ENCODE data around the gene RNF144A. TPM values are rescaled to one million over a fixed set of nuclear protein-coding genes. Genes with fewer than 3 reads are reported as not detected.

Gene RNF144A
- total RNA-seq, 2 experiments from 2014 or later: 78.7 to 91.1 TPM

- no peak for DNase-seq
- Mint-ChIP-seq H3K4me3 (no peak overlapping the region), H3K36me3 (peaks cover 37% of the 10 kb centered on the region), H3K27ac (no peak overlapping the region), H3K27me3 (no peaks in the 10 kb centered on the region), H3K9me3 (peaks cover 2% of the 10 kb centered on the region), H3K4me1 (peaks cover 7% of the 10 kb centered on the region)
- no peak for ATAC-seq (ENCODE audit: low read depth)
- POLR2A ChIA-PET: no interaction called here
These were observed 124.2 kb downstream of the RNF144A start for GRCh38 chr2:7041421-7041820.

- DNase-seq (no peak), ATAC-seq (ENCODE audit: low read depth) (no peak)
- POLR2A ChIA-PET: no interaction called here
- Mint-ChIP-seq H3K4me1 (peaks cover 10% of the 10 kb centered on the region), H3K9me3 (no peaks in the 10 kb centered on the region), H3K27me3 (no peaks in the 10 kb centered on the region), H3K36me3 (peaks cover 41% of the 10 kb centered on the region), H3K4me3 (no peak overlapping the region), H3K27ac (no peak overlapping the region)
These were observed 126.5 kb downstream of the RNF144A start for GRCh38 chr2:7043690-7044089.

- Mint-ChIP-seq H3K27ac (peak overlapping the region; percentile 16), H3K27me3 (no peaks in the 10 kb centered on the region), H3K4me3 (no peak overlapping the region), H3K4me1 (peaks cover 10% of the 10 kb centered on the region), H3K36me3 (peaks cover 40% of the 10 kb centered on the region), H3K9me3 (no peaks in the 10 kb centered on the region)
- DNase-seq (peak; percentile 50), ATAC-seq (ENCODE audit: low read depth) (peak; percentile 44)
- POLR2A ChIA-PET: no interaction called here
These were observed 127.3 kb downstream of the RNF144A start for GRCh38 chr2:7044253-7045250.

- ATAC-seq (ENCODE audit: low read depth): no peak
- H3K27ac Mint-ChIP-seq: no peak overlapping the region
These were observed 128.7 kb downstream of the RNF144A start for GRCh38 chr2:7045601-7046590.

GRCh38 chr2:7047661-7048060, 130.4 kb downstream of the RNF144A start:
- DNase-seq (no peak), ATAC-seq (ENCODE audit: low read depth) (no peak)
- Mint-ChIP-seq H3K4me1 (peaks cover 10% of the 10 kb centered on the region), H3K36me3 (peaks cover 44% of the 10 kb centered on the region), H3K27ac (no peak overlapping the region), H3K27me3 (no peaks in the 10 kb centered on the region), H3K9me3 (peaks cover 1% of the 10 kb centered on the region), H3K4me3 (no peak overlapping the region)
- POLR2A ChIA-PET: no interaction called here

More at GRCh38 chr2:7045601-7046590, 128.7 kb downstream of the RNF144A start:
- DNase-seq: no peak
- Mint-ChIP-seq H3K4me3 (no peak overlapping the region), H3K36me3 (peaks cover 39% of the 10 kb centered on the region), H3K27me3 (no peaks in the 10 kb centered on the region), H3K9me3 (peaks cover 1% of the 10 kb centered on the region), H3K4me1 (peaks cover 10% of the 10 kb centered on the region)
- POLR2A ChIA-PET: interaction anchor here (0.6 kb wide), 1 partner anchor 128 kb away, joined by 5 read pairs; no protein-coding TSS in a partner anchor

GRCh38 chr2:7048762-7049294, 131.6 kb downstream of the RNF144A start:
- Mint-ChIP-seq H3K36me3 (peaks cover 48% of the 10 kb centered on the region), H3K27me3 (no peaks in the 10 kb centered on the region), H3K9me3 (peaks cover 1% of the 10 kb centered on the region), H3K27ac (no peak overlapping the region), H3K4me1 (peaks cover 7% of the 10 kb centered on the region), H3K4me3 (no peak overlapping the region)
- ATAC-seq (ENCODE audit: low read depth) (no peak), DNase-seq (no peak)
- POLR2A ChIA-PET: no interaction called here

GRCh38 chr2:7052404-7052803, 135.2 kb downstream of the RNF144A start:
- DNase-seq (no peak), ATAC-seq (ENCODE audit: low read depth) (no peak)
- Mint-ChIP-seq H3K27me3 (no peaks in the 10 kb centered on the region), H3K4me1 (peaks cover 5% of the 10 kb centered on the region), H3K9me3 (peaks cover 1% of the 10 kb centered on the region), H3K36me3 (peaks cover 31% of the 10 kb centered on the region), H3K27ac (no peak overlapping the region), H3K4me3 (no peak overlapping the region)
- POLR2A ChIA-PET: no interaction called here

GRCh38 chr2:7053650-7054265, 136.5 kb downstream of the RNF144A start:
- peaks cover 25% of the 10 kb centered on the region for H3K36me3 Mint-ChIP-seq
- H3K4me3 Mint-ChIP-seq: no peak overlapping the region
- H3K27me3 Mint-ChIP-seq: no peaks in the 10 kb centered on the region
- DNase-seq (no peak), ATAC-seq (ENCODE audit: low read depth) (no peak)
- POLR2A ChIA-PET: no interaction called here
- H3K27ac Mint-ChIP-seq: no peak overlapping the region
- H3K9me3 Mint-ChIP-seq: peaks cover 1% of the 10 kb centered on the region
- peaks cover 17% of the 10 kb centered on the region for H3K4me1 Mint-ChIP-seq

GRCh38 chr2:7057865-7058400, 140.7 kb downstream of the RNF144A start:
- Mint-ChIP-seq H3K27me3 (no peaks in the 10 kb centered on the region), H3K36me3 (peaks cover 33% of the 10 kb centered on the region), H3K4me1 (peaks cover 26% of the 10 kb centered on the region), H3K27ac (peak overlapping the region; percentile 67), H3K9me3 (peaks cover 3% of the 10 kb centered on the region), H3K4me3 (peak overlapping the region; percentile 68)
- POLR2A ChIA-PET: no interaction called here
- ATAC-seq (ENCODE audit: low read depth): peak; percentile 25
- no peak for DNase-seq

- DNase-seq (no peak), ATAC-seq (ENCODE audit: low read depth) (no peak)
- H3K4me1 Mint-ChIP-seq: peaks cover 26% of the 10 kb centered on the region
- H3K9me3 Mint-ChIP-seq: peaks cover 9% of the 10 kb centered on the region
- no peak overlapping the region for H3K4me3 Mint-ChIP-seq
- H3K27me3 Mint-ChIP-seq: no peaks in the 10 kb centered on the region
- H3K36me3 Mint-ChIP-seq: peaks cover 45% of the 10 kb centered on the region
- H3K27ac Mint-ChIP-seq: peak overlapping the region; percentile 9
- POLR2A ChIA-PET: no interaction called here
These were observed 142.9 kb downstream of the RNF144A start for GRCh38 chr2:7060156-7060555.

GRCh38 chr2:7060631-7061449, 143.6 kb downstream of the RNF144A start:
- DNase-seq (no peak), ATAC-seq (ENCODE audit: low read depth) (no peak)
- Mint-ChIP-seq H3K9me3 (peaks cover 9% of the 10 kb centered on the region), H3K27me3 (no peaks in the 10 kb centered on the region), H3K4me1 (peaks cover 26% of the 10 kb centered on the region), H3K36me3 (peaks cover 45% of the 10 kb centered on the region), H3K27ac (no peak overlapping the region), H3K4me3 (no peak overlapping the region)
- POLR2A ChIA-PET: no interaction called here

- Mint-ChIP-seq H3K36me3 (peaks cover 45% of the 10 kb centered on the region), H3K4me3 (no peak overlapping the region), H3K9me3 (peaks cover 9% of the 10 kb centered on the region), H3K4me1 (peaks cover 26% of the 10 kb centered on the region), H3K27ac (no peak overlapping the region), H3K27me3 (no peaks in the 10 kb centered on the region)
- ATAC-seq (ENCODE audit: low read depth): no peak
- POLR2A ChIA-PET: no interaction called here
- DNase-seq: no peak
These were observed 144.2 kb downstream of the RNF144A start for GRCh38 chr2:7061450-7061789.
